ENCODE results near the gene MYO1A.

- TF ChIP-seq CTCF (conservative IDR thresholded peaks at IDR 0.05 in 1 of 2, IDR thresholded peaks at IDR 0.05 in 1 of 2; ENCODE audit: extremely low read depth in 1 of 2, insufficient read depth in 1 of 2, low read depth in 1 of 2, low read length in 2 of 2), result no peak
- no peak for TF ChIP-seq EZH2 (IDR thresholded peaks at IDR 0.05; ENCODE audit: borderline replicate concordance, low read length)
Measured at GRCh38 chr12:56995201-56995929, 54.6 kb downstream of the MYO1A start.
